Measurements from ENCODE around the gene RABGAP1L. TPM values are rescaled to one million over a fixed set of nuclear protein-coding genes. Genes with fewer than 3 reads are reported as not detected.
A peak's percentile ranks its signal among the peaks of the same experiment; 100 is the strongest.

Gene RABGAP1L
- total RNA-seq, 2 donors from 2014 or later, result 148 to 174 TPM

- TF ChIP-seq CTCF (IDR thresholded peaks at IDR 0.05), result no peak
- Histone ChIP-seq H3K36me3 (peaks cover 14% of the 10 kb centered on the region), H3K27me3 (no peaks in the 10 kb centered on the region), H3K4me3 (no peak overlapping the region), H3K4me1 (peaks cover 0 to 16% of the 10 kb centered on the region in 2 donors), H3K27ac (peak overlapping the region in 1 of 2 donors; percentile 55), H3K9me3 (no peaks in the 10 kb centered on the region)
- no peak for DNase-seq (ENCODE audit: low spot score)
Observed at GRCh38 chr1:174976436-174977108, 817.3 kb downstream of the RABGAP1L start.

- Histone ChIP-seq H3K4me3 (no peak overlapping the region), H3K9me3 (no peaks in the 10 kb centered on the region), H3K27ac (no peak overlapping the region), H3K36me3 (peaks cover 21% of the 10 kb centered on the region), H3K27me3 (no peaks in the 10 kb centered on the region), H3K4me1 (no peaks in the 10 kb centered on the region)
- no peak for DNase-seq (ENCODE audit: low spot score)
- TF ChIP-seq CTCF (IDR thresholded peaks at IDR 0.05), result peak; percentile 64 to 81
Observed at GRCh38 chr1:174982971-174983689, 823.8 kb downstream of the RABGAP1L start.

GRCh38 chr1:174984952-174985351, 825.6 kb downstream of the RABGAP1L start:
- TF ChIP-seq CTCF (IDR thresholded peaks at IDR 0.05), result no peak
- no peak for DNase-seq (ENCODE audit: low spot score)
- no peaks in the 10 kb centered on the region for H3K27me3 ChIP-seq

GRCh38 chr1:174988539-174988938, 829.2 kb downstream of the RABGAP1L start:
- Histone ChIP-seq H3K9me3 (no peaks in the 10 kb centered on the region), H3K4me1 (peaks cover 0 to 14% of the 10 kb centered on the region in 2 donors), H3K27ac (no peak overlapping the region), H3K36me3 (peaks cover 6% of the 10 kb centered on the region), H3K4me3 (no peak overlapping the region), H3K27me3 (no peaks in the 10 kb centered on the region)
- TF ChIP-seq CTCF (IDR thresholded peaks at IDR 0.05), result no peak
- DNase-seq (ENCODE audit: low spot score), result no peak

More at GRCh38 chr1:174984952-174985351, 825.6 kb downstream of the RABGAP1L start:
- no peak overlapping the region for H3K4me3 ChIP-seq
- no peak overlapping the region for H3K27ac ChIP-seq
- peaks cover 0 to 6% of the 10 kb centered on the region in 2 donors for H3K4me1 ChIP-seq
- H3K36me3 ChIP-seq, result peaks cover 11% of the 10 kb centered on the region
- no peaks in the 10 kb centered on the region for H3K9me3 ChIP-seq

- TF ChIP-seq CTCF (IDR thresholded peaks at IDR 0.05), result no peak
- peaks cover 0 to 14% of the 10 kb centered on the region in 2 donors for H3K4me1 ChIP-seq
- DNase-seq (ENCODE audit: low spot score), result no peak
- H3K36me3 ChIP-seq, result peaks cover 6% of the 10 kb centered on the region
- no peaks in the 10 kb centered on the region for H3K9me3 ChIP-seq
- no peak overlapping the region for H3K4me3 ChIP-seq
- H3K27me3 ChIP-seq, result no peaks in the 10 kb centered on the region
- H3K27ac ChIP-seq, result peak overlapping the region in 1 of 2 donors; percentile 59
Observed at GRCh38 chr1:174988986-174989385, 829.7 kb downstream of the RABGAP1L start.
